Ishikawa (cell line): ENCODE results near the gene TMEM108.

Source experiments
- CEBPB ChIP-seq: IDR thresholded peaks from 2 replicates; pipeline ENCODE4 v1.6.1; 2012
- CREB1 ChIP-seq: IDR thresholded peaks from 2 replicates; pipeline ENCODE4 v1.6.1; 2012; ENCODE audit warnings: low read depth
- EGR1 ChIP-seq: IDR thresholded peaks from 2 replicates; pipeline ENCODE4 v1.6.1; 2012
- EP300 ChIP-seq: IDR thresholded peaks from 2 replicates; pipeline ENCODE4 v1.6.1; 2012; ENCODE audit warnings: borderline replicate concordance
- FOXM1 ChIP-seq: IDR thresholded peaks from 2 replicates; pipeline ENCODE4 v1.6.1; 2012; ENCODE audit warnings: low read depth, borderline replicate concordance
- MAX ChIP-seq: IDR thresholded peaks from 2 replicates; pipeline ENCODE4 v1.6.1; 2012
- NFIC ChIP-seq: IDR thresholded peaks from 2 replicates; pipeline ENCODE4 v1.6.1; 2012
- RAD21 ChIP-seq: IDR thresholded peaks from 2 replicates; pipeline ENCODE4 v1.6.1; 2012; ENCODE audit warnings: low read depth
- REST ChIP-seq: IDR thresholded peaks from 2 replicates; pipeline ENCODE4 v1.6.1; 2012; ENCODE audit warnings: low read depth, mild to moderate bottlenecking
- TAF1 ChIP-seq: IDR thresholded peaks from 2 replicates; pipeline ENCODE4 v1.6.1; 2012; ENCODE audit warnings: low read depth, mild to moderate bottlenecking
- TCF12 ChIP-seq: IDR thresholded peaks from 2 replicates; pipeline ENCODE4 v1.6.1; 2012; ENCODE audit warnings: low read depth
- TEAD4 ChIP-seq: IDR thresholded peaks from 2 replicates; pipeline ENCODE4 v1.6.1; 2012
- USF1 ChIP-seq: IDR thresholded peaks from 2 replicates; pipeline ENCODE4 v1.6.1; 2012
- YY1 ChIP-seq: IDR thresholded peaks from 2 replicates; pipeline ENCODE4 v1.6.1; 2012; ENCODE audit warnings: low read depth
- ZBTB7A ChIP-seq: IDR thresholded peaks from 2 replicates; pipeline ENCODE4 v1.6.1; 2012; ENCODE audit warnings: low read depth

The TMEM108 gene

GRCh38 chr3:133042778-133043177, 4.6 kb downstream of the TMEM108 start:
- TF ChIP-seq USF1: no peak
- TF ChIP-seq CEBPB: no peak
- TF ChIP-seq CREB1: no peak
- no peak for TF ChIP-seq ZBTB7A
- no peak for TF ChIP-seq TCF12
- no peak for TF ChIP-seq FOXM1
- no peak for TF ChIP-seq NFIC
- TF ChIP-seq RAD21: no peak
- TF ChIP-seq YY1: no peak
- no peak for TF ChIP-seq EGR1
- TF ChIP-seq TEAD4: no peak

GRCh38 chr3:133047980-133048379, 9.8 kb downstream of the TMEM108 start:
- no peak for TF ChIP-seq NFIC
- no peak for TF ChIP-seq ZBTB7A
- TF ChIP-seq FOXM1: no peak
- TF ChIP-seq CEBPB: no peak
- TF ChIP-seq EP300: no peak
- no peak for TF ChIP-seq TCF12
- no peak for TF ChIP-seq TAF1
- TF ChIP-seq EGR1: no peak
- no peak for TF ChIP-seq USF1
- TF ChIP-seq REST: no peak
- no peak for TF ChIP-seq CREB1
- TF ChIP-seq RAD21: no peak
- TF ChIP-seq MAX: no peak
- TF ChIP-seq TEAD4: no peak

- no peak for TF ChIP-seq REST
- TF ChIP-seq EGR1: no peak
- no peak for TF ChIP-seq MAX
- no peak for TF ChIP-seq NFIC
- TF ChIP-seq FOXM1: no peak
- TF ChIP-seq CEBPB: no peak
- no peak for TF ChIP-seq TEAD4
- TF ChIP-seq USF1: no peak
- no peak for TF ChIP-seq EP300
- no peak for TF ChIP-seq ZBTB7A
- no peak for TF ChIP-seq RAD21
- TF ChIP-seq CREB1: no peak
- TF ChIP-seq TAF1: no peak
- no peak for TF ChIP-seq YY1
- no peak for TF ChIP-seq TCF12
These were observed 11.3 kb downstream of the TMEM108 start for GRCh38 chr3:133049491-133049890.

GRCh38 chr3:133050891-133051290, 12.7 kb downstream of the TMEM108 start:
- TF ChIP-seq EP300: no peak
- TF ChIP-seq YY1: no peak
- TF ChIP-seq FOXM1: no peak
- no peak for TF ChIP-seq CREB1
- TF ChIP-seq TAF1: no peak
- TF ChIP-seq NFIC: no peak
- no peak for TF ChIP-seq TEAD4
- TF ChIP-seq TCF12: no peak
- no peak for TF ChIP-seq ZBTB7A
- TF ChIP-seq CEBPB: no peak

- TF ChIP-seq FOXM1 (no peak), RAD21 (no peak), REST (no peak), CREB1 (no peak), TCF12 (no peak), YY1 (no peak), EP300 (no peak), NFIC (no peak), EGR1 (no peak), CEBPB (no peak), TAF1 (no peak), MAX (no peak), ZBTB7A (no peak), TEAD4 (no peak), USF1 (no peak)
These were observed 15.3 kb downstream of the TMEM108 start for GRCh38 chr3:133053532-133053931.
